GM23338 (cell line): Measurements from ENCODE around the gene YWHAB. TPM values are rescaled to one million over a fixed set of nuclear protein-coding genes. Genes with fewer than 3 reads are reported as not detected.

ENCODE experiments used
- ATAC-seq: fragments of 200-7000 bp; cut with Tn5 transposase; 3 replicates; pipeline ENCODE4 v1.9.1; 2020
- DNase-seq: peaks from one replicate; pipeline ENCODE4 v3.0.0-alpha.2; 2015; ENCODE audit warnings: low spot score
- H2AFZ ChIP-seq: fragments of 200-600 bp; sonication (generic); 2 replicates; pipeline ENCODE4 v1.8.0; 2016; ENCODE audit warnings: antibody characterized with exemption, mild to moderate bottlenecking, moderate library complexity
- H3F3A ChIP-seq: fragments of 200-600 bp; sonication (generic); replicated peaks from 2 replicates; pipeline ENCODE4 v1.8.0; 2017; ENCODE audit warnings: antibody characterized with exemption, mixed run types, low read depth
- H3K27ac ChIP-seq: fragments of 200-600 bp; sonication (generic); 2 replicates; pipeline ENCODE4 v1.6.1; 2016; ENCODE audit warnings: low read depth
- H3K27me3 ChIP-seq: fragments of 200-600 bp; sonication (generic); 2 replicates; pipeline ENCODE4 v1.8.0; 2016; ENCODE audit warnings: mild to moderate bottlenecking, mixed run types, moderate library complexity; ENCODE audit not compliant: insufficient read depth
- H3K36me3 ChIP-seq: fragments of 200-600 bp; sonication (generic); 2 replicates; pipeline ENCODE4 v1.8.0; 2016; ENCODE audit warnings: mild to moderate bottlenecking; ENCODE audit not compliant: insufficient read depth
- H3K4me1 ChIP-seq: fragments of 200-600 bp; sonication (generic); 2 replicates; pipeline ENCODE4 v1.8.0; 2016; ENCODE audit warnings: mild to moderate bottlenecking, moderate library complexity; ENCODE audit not compliant: insufficient read depth
- H3K4me2 ChIP-seq: fragments of 200-600 bp; sonication (generic); 2 replicates; pipeline ENCODE4 v1.7.1; 2017; ENCODE audit warnings: mixed run types
- H3K4me3 ChIP-seq: fragments of 200-600 bp; sonication (generic); 2 replicates; pipeline ENCODE4 v1.6.1; 2016; ENCODE audit warnings: mixed run types
- H3K79me2 ChIP-seq: fragments of 200-600 bp; sonication (generic); replicated peaks from 2 replicates; pipeline ENCODE4 v1.8.0; 2017; ENCODE audit warnings: mild to moderate bottlenecking; ENCODE audit not compliant: insufficient read depth
- H3K9me2 ChIP-seq: fragments of 200-600 bp; sonication (generic); 2 replicates; pipeline ENCODE4 v1.8.0; 2017; ENCODE audit not compliant: insufficient read depth
- H4K20me1 ChIP-seq: fragments of 200-600 bp; sonication (generic); replicated peaks from 2 replicates; pipeline ENCODE4 v1.8.0; 2017; ENCODE audit warnings: mild to moderate bottlenecking; ENCODE audit not compliant: insufficient read depth
- H3K27ac Mint-ChIP-seq: 2 replicates; pipeline ENCODE4 v1.8.0; 2020; ENCODE audit warnings: inconsistent platforms, mild to moderate bottlenecking, moderate library complexity, mixed read lengths
- H3K27me3 Mint-ChIP-seq: 3 replicates; pipeline ENCODE4 v1.8.0; 2022; ENCODE audit warnings: low read depth, mild to moderate bottlenecking, moderate library complexity, mixed read lengths, inconsistent platforms; ENCODE audit not compliant: insufficient read depth, poor library complexity
- H3K36me3 Mint-ChIP-seq: 3 replicates; pipeline ENCODE4 v1.8.0; 2021; ENCODE audit warnings: low read depth, mild to moderate bottlenecking, inconsistent platforms, moderate library complexity, mixed read lengths
- H3K4me1 Mint-ChIP-seq: 3 replicates; pipeline ENCODE4 v1.8.0; 2020; ENCODE audit warnings: mild to moderate bottlenecking, inconsistent platforms, mixed read lengths
- H3K4me3 Mint-ChIP-seq: 3 replicates; pipeline ENCODE4 v1.8.0; 2021; ENCODE audit warnings: moderate library complexity, mild to moderate bottlenecking, inconsistent platforms, mixed read lengths
- H3K9me3 Mint-ChIP-seq: 3 replicates; pipeline ENCODE4 v1.8.0; 2020; ENCODE audit warnings: moderate library complexity, mild to moderate bottlenecking, inconsistent platforms, mixed read lengths
- CREB1 ChIP-seq: fragments of 250-450 bp; sonication (Bioruptor Pico); IDR thresholded peaks from 2 replicates; pipeline ENCODE4 v1.5.0; 2020; ENCODE audit warnings: low read depth, mild to moderate bottlenecking, moderate library complexity
- EZH2 ChIP-seq: fragments of 200-600 bp; sonication (generic); IDR thresholded peaks from one replicate; pipeline ENCODE4 v1.8.0; 2017; ENCODE audit warnings: antibody characterized with exemption, mild to moderate bottlenecking, low read depth; ENCODE audit not compliant: unreplicated experiment
- JUNB ChIP-seq: IDR thresholded peaks from one replicate; pipeline ENCODE4 v1.6.1; 2016; ENCODE audit warnings: antibody characterized with exemption; ENCODE audit not compliant: unreplicated experiment
- NANOG ChIP-seq: IDR thresholded peaks from 2 replicates; pipeline ENCODE4 v1.6.1; 2016; ENCODE audit warnings: antibody characterized with exemption, borderline replicate concordance
- POLR2AphosphoS5 ChIP-seq: IDR thresholded peaks from 2 replicates; pipeline ENCODE4 v1.6.1; 2016; ENCODE audit warnings: antibody characterized with exemption, low read depth
- STAT1 ChIP-seq: IDR thresholded peaks from one replicate; pipeline ENCODE4 v1.6.1; 2016; ENCODE audit warnings: antibody characterized with exemption; ENCODE audit not compliant: unreplicated experiment
- ZNF114 ChIP-seq: fragments of 250-450 bp; sonication (Bioruptor Pico); IDR thresholded peaks from 2 replicates; pipeline ENCODE4 v1.5.0; 2020; ENCODE audit warnings: mild to moderate bottlenecking, moderate library complexity
- ZNF331 ChIP-seq: fragments of 250-450 bp; sonication (Bioruptor Pico); IDR thresholded peaks from 2 replicates; pipeline ENCODE4 v1.5.0; 2020; ENCODE audit warnings: low read depth, mild to moderate bottlenecking, moderate library complexity
- polyA plus RNA-seq: library from polyadenylated mRNA; unstranded; fragments of >200 nt; fragmentation: Nextera tagmentation; extraction: Ambion mirVana; gene quantifications from 2 replicates; pipeline ENCODE4 v1.2.1, GENCODE V29; 2016
- total RNA-seq: library from RNA; depleted of rRNA; stranded (reverse); fragments of >200 nt; shearing (Covaris generic); gene quantifications from 2 replicates; pipeline ENCODE4 v1.2.3, GENCODE V29; 2014
- TF ChIP-seq, protein P1 (sequence below): IDR thresholded peaks from 2 replicates; pipeline ENCODE4 v1.6.1; 2016; ENCODE audit warnings: antibody characterized with exemption
- TF ChIP-seq, protein P2 (sequence below): fragments of 250-450 bp; sonication (Bioruptor Pico); IDR thresholded peaks from 2 replicates; pipeline ENCODE4 v1.5.0; 2020; ENCODE audit warnings: mild to moderate bottlenecking, moderate library complexity

The YWHAB gene
- total and polyA plus RNA-seq, 2 experiments from 2014 or later: 121 to 519 TPM

DNA sequence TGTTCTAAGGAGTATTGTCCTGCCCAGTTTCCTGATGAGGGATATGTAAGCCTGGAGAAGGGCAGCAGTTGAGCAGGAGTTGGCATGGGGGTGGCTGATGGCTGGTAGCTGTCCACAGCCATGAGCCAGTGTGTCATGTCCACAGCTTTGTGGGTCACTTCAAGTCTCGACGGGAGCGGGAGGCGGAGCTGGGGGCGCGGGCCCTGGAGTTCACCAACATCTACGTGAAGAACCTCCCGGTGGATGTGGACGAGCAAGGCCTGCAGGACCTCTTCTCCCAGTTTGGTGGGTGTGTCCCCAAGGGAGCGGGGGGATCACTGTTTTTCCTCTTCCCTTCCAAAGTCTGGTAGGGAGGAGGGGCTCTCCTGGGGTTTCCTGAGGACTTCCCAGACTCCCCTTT lies 33.3 kb downstream of the YWHAB start (continued):
- TF ChIP-seq, protein P1, sequence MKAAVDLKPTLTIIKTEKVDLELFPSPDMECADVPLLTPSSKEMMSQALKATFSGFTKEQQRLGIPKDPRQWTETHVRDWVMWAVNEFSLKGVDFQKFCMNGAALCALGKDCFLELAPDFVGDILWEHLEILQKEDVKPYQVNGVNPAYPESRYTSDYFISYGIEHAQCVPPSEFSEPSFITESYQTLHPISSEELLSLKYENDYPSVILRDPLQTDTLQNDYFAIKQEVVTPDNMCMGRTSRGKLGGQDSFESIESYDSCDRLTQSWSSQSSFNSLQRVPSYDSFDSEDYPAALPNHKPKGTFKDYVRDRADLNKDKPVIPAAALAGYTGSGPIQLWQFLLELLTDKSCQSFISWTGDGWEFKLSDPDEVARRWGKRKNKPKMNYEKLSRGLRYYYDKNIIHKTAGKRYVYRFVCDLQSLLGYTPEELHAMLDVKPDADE: no peak
- TF ChIP-seq NANOG (no peak), ZNF331 (no peak), EZH2 (no peak), ZNF114 (CRISPR knock-in tag) (no peak)

DNA sequence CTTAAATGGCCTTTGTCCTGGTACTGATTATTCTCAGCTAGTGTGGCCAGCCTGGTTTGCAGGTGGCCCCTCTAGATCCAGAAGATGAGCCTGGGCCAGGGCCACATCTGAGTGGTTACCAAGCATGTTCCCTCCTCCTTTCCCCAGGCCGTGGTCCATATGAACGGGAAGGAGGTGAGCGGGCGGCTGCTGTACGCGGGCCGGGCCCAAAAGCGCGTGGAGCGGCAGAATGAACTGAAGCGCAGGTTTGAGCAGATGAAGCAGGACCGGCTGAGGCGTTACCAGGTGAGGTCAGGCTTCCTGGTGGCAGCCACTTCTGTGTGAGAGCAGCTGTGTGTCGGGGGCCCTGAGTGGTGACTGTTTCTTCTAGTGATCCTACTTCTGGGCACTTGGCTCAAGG lies 35.9 kb downstream of the YWHAB start:
- Histone ChIP-seq H3F3A (no peaks in the 10 kb centered on the region), H4K20me1 (no peaks in the 10 kb centered on the region; the same call in 1 of the 2 replicates), H3K9me2 (no peaks in the 10 kb centered on the region), H3K27me3 (no peaks in the 10 kb centered on the region), H3K36me3 (peaks cover 23% of the 10 kb centered on the region), H3K27ac (no peak overlapping the region), H3K79me2 (no peaks in the 10 kb centered on the region), H3K4me3 (no peak overlapping the region), H2AFZ (no peak overlapping the region), H3K4me2 (no peak overlapping the region), H3K4me1 (no peaks in the 10 kb centered on the region)
- no peak overlapping the region for H3K4me3 Mint-ChIP-seq
- no peak for ATAC-seq
- H3K9me3 Mint-ChIP-seq: no peaks in the 10 kb centered on the region; the same call in 2 of the 3 replicates
- no peak for DNase-seq
- TF ChIP-seq, protein P1: no peak
- no peak for TF ChIP-seq CREB1
- TF ChIP-seq POLR2AphosphoS5: no peak
- TF ChIP-seq STAT1: no peak
- TF ChIP-seq ZNF331: no peak
- no peak overlapping the region for H3K27ac Mint-ChIP-seq
- H3K36me3 Mint-ChIP-seq: peaks cover 61% of the 10 kb centered on the region
- no peaks in the 10 kb centered on the region; the same call in 2 of the 3 replicates for H3K4me1 Mint-ChIP-seq
- peaks cover 2% of the 10 kb centered on the region for H3K27me3 Mint-ChIP-seq

- no peak overlapping the region for H3K27ac ChIP-seq
- H3K4me3 ChIP-seq: no peak overlapping the region
- no peaks in the 10 kb centered on the region for H3K79me2 ChIP-seq
- Mint-ChIP-seq H3K4me1 (no peaks in the 10 kb centered on the region), H3K27ac (no peak overlapping the region), H3K36me3 (peaks cover 38% of the 10 kb centered on the region), H3K9me3 (no peaks in the 10 kb centered on the region), H3K27me3 (peaks cover 8% of the 10 kb centered on the region), H3K4me3 (no peak overlapping the region)
- H3K4me2 ChIP-seq: no peak overlapping the region
- H3K27me3 ChIP-seq: no peaks in the 10 kb centered on the region
- ATAC-seq: no peak
- H3K36me3 ChIP-seq: peaks cover 22% of the 10 kb centered on the region
- no peaks in the 10 kb centered on the region for H3K9me2 ChIP-seq
- H2AFZ ChIP-seq: no peak overlapping the region
- no peaks in the 10 kb centered on the region for H3F3A ChIP-seq
- no peaks in the 10 kb centered on the region for H3K4me1 ChIP-seq
- no peaks in the 10 kb centered on the region; the same call in 1 of the 2 replicates for H4K20me1 ChIP-seq
- DNase-seq: no peak
- TF ChIP-seq ZNF331 (no peak), ZNF114 (CRISPR knock-in tag) (no peak), EZH2 (no peak), CREB1 (no peak), JUNB (no peak), POLR2AphosphoS5 (no peak)
- TF ChIP-seq, protein P2, sequence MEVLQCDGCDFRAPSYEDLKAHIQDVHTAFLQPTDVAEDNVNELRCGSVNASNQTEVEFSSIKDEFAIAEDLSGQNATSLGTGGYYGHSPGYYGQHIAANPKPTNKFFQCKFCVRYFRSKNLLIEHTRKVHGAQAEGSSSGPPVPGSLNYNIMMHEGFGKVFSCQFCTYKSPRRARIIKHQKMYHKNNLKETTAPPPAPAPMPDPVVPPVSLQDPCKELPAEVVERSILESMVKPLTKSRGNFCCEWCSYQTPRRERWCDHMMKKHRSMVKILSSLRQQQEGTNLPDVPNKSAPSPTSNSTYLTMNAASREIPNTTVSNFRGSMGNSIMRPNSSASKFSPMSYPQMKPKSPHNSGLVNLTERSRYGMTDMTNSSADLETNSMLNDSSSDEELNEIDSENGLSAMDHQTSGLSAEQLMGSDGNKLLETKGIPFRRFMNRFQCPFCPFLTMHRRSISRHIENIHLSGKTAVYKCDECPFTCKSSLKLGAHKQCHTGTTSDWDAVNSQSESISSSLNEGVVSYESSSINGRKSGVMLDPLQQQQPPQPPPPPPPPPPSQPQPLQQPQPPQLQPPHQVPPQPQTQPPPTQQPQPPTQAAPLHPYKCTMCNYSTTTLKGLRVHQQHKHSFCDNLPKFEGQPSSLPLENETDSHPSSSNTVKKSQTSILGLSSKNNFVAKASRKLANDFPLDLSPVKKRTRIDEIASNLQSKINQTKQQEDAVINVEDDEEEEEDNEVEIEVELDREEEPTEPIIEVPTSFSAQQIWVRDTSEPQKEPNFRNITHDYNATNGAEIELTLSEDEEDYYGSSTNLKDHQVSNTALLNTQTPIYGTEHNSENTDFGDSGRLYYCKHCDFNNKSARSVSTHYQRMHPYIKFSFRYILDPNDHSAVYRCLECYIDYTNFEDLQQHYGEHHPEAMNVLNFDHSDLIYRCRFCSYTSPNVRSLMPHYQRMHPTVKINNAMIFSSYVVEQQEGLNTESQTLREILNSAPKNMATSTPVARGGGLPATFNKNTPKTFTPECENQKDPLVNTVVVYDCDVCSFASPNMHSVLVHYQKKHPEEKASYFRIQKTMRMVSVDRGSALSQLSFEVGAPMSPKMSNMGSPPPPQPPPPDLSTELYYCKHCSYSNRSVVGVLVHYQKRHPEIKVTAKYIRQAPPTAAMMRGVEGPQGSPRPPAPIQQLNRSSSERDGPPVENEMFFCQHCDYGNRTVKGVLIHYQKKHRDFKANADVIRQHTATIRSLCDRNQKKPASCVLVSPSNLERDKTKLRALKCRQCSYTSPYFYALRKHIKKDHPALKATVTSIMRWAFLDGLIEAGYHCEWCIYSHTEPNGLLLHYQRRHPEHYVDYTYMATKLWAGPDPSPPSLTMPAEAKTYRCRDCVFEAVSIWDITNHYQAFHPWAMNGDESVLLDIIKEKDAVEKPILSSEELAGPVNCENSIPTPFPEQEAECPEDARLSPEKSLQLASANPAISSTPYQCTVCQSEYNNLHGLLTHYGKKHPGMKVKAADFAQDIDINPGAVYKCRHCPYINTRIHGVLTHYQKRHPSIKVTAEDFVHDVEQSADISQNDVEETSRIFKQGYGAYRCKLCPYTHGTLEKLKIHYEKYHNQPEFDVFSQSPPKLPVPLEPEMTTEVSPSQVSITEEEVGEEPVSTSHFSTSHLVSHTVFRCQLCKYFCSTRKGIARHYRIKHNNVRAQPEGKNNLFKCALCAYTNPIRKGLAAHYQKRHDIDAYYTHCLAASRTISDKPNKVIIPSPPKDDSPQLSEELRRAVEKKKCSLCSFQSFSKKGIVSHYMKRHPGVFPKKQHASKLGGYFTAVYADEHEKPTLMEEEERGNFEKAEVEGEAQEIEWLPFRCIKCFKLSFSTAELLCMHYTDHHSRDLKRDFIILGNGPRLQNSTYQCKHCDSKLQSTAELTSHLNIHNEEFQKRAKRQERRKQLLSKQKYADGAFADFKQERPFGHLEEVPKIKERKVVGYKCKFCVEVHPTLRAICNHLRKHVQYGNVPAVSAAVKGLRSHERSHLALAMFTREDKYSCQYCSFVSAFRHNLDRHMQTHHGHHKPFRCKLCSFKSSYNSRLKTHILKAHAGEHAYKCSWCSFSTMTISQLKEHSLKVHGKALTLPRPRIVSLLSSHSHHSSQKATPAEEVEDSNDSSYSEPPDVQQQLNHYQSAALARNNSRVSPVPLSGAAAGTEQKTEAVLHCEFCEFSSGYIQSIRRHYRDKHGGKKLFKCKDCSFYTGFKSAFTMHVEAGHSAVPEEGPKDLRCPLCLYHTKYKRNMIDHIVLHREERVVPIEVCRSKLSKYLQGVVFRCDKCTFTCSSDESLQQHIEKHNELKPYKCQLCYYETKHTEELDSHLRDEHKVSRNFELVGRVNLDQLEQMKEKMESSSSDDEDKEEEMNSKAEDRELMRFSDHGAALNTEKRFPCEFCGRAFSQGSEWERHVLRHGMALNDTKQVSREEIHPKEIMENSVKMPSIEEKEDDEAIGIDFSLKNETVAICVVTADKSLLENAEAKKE: no peak
Observed at GRCh38 chr20:44924541-44924940, 39.0 kb downstream of the YWHAB start.
